OCI-LY7 (cell line): ENCODE results near the gene KRTAP5-3. TPM values are rescaled to one million over a fixed set of nuclear protein-coding genes. Genes with fewer than 3 reads are reported as not detected.

Experiments used
- BruUV-seq: library from RNA; stranded (reverse); fragments of 400-500 nt; replicated peaks from 2 replicates; lab custom pipeline; 2021; lab: Mats Ljungman, UMichigan
- CTCF ChIA-PET: fragments of 300-600 bp; sonication (Branson Sonifier 250); formaldehyde crosslinking; loops from one replicate; lab custom pipeline; 2022; ENCODE audit warnings: antibody characterized with exemption; ENCODE audit not compliant: unreplicated experiment; lab: Charles Lee
- POLR2A ChIA-PET: fragments of 300-600 bp; sonication (Branson Sonifier 250); formaldehyde crosslinking; loops from one replicate; lab custom pipeline; 2022; ENCODE audit warnings: antibody characterized with exemption; lab: Charles Lee
- DNase-seq: peaks from one replicate; pipeline ENCODE4 v3.0.0-alpha.2; 2015; ENCODE audit warnings: low spot score
- H2AFZ ChIP-seq: fragments of 200-600 bp; sonication (generic), shearing (Covaris generic); 2 replicates; pipeline ENCODE4 v1.6.1; 2014; ENCODE audit warnings: mild to moderate bottlenecking, antibody characterized with exemption, low read length, moderate library complexity
- H3K27ac ChIP-seq: fragments of 200-600 bp; sonication (generic); 2 replicates; pipeline ENCODE4 v1.5.1; 2014; ENCODE audit warnings: mixed run types, low read depth, mild to moderate bottlenecking, moderate library complexity, low read length, inconsistent platforms; ENCODE audit not compliant: poor library complexity, severe bottlenecking
- H3K36me3 ChIP-seq: fragments of 200-600 bp; sonication (generic); 2 replicates; pipeline ENCODE4 v1.6.1; 2014; ENCODE audit warnings: mild to moderate bottlenecking, antibody characterized with exemption, low read length, moderate library complexity, mixed read lengths; ENCODE audit not compliant: insufficient read depth
- H3K4me1 ChIP-seq: fragments of 200-600 bp; sonication (generic); 2 replicates; pipeline ENCODE4 v1.5.1; 2014; ENCODE audit warnings: mild to moderate bottlenecking, low read length; ENCODE audit not compliant: insufficient read depth, poor library complexity, severe bottlenecking
- H3K4me2 ChIP-seq: fragments of 200-600 bp; sonication (generic); 2 replicates; pipeline ENCODE4 v1.6.1; 2014; ENCODE audit warnings: mild to moderate bottlenecking, low read length
- H3K4me3 ChIP-seq: fragments of 200-600 bp; sonication (generic); 2 replicates; pipeline ENCODE4 v1.5.1; 2014; ENCODE audit warnings: mild to moderate bottlenecking, low read depth, low read length; ENCODE audit not compliant: poor library complexity, severe bottlenecking
- H3K79me2 ChIP-seq: fragments of 200-600 bp; sonication (generic); 2 replicates; pipeline ENCODE4 v1.6.1; 2016; ENCODE audit warnings: low read depth, mild to moderate bottlenecking, low read length, moderate library complexity, mixed read lengths; ENCODE audit not compliant: insufficient read depth
- H3K9me2 ChIP-seq: fragments of 200-600 bp; sonication (generic); 2 replicates; pipeline ENCODE4 v1.6.1; 2016; ENCODE audit warnings: mild to moderate bottlenecking, low read length, mixed read lengths; ENCODE audit not compliant: insufficient read depth
- H3K9me3 ChIP-seq: fragments of 200-600 bp; sonication (generic); 2 replicates; pipeline ENCODE4 v1.6.1; 2014; ENCODE audit warnings: mild to moderate bottlenecking, mixed run types, low read length, mixed read lengths
- H4K20me1 ChIP-seq: fragments of 200-600 bp; sonication (generic); 2 replicates; pipeline ENCODE4 v1.6.1; 2014; ENCODE audit warnings: mild to moderate bottlenecking, antibody characterized with exemption, low read length, moderate library complexity, mixed read lengths; ENCODE audit not compliant: insufficient read depth
- CTCF ChIP-seq: fragments of 200-600 bp; sonication (generic); conservative IDR thresholded peaks from 2 replicates; pipeline ENCODE4 v1.5.1; 2014; ENCODE audit warnings: mild to moderate bottlenecking, antibody characterized with exemption, low read length, moderate library complexity, mixed read lengths
- EZH2phosphoT487 ChIP-seq: fragments of 200-600 bp; sonication (generic); IDR thresholded peaks from 2 replicates; pipeline ENCODE4 v1.6.1; 2018; ENCODE audit warnings: low read depth, borderline replicate concordance, mild to moderate bottlenecking, mixed run types, antibody characterized with exemption, low read length, moderate library complexity, mixed read lengths
- intact Hi-C: fragments of 100-400 bp; cut with micrococcal nuclease; formaldehyde crosslinking; loops from one replicate; pipeline ENCODE4 v1.10.0; 2022; ENCODE audit not compliant: unreplicated experiment
- total RNA-seq, 2 experiments: library from RNA; depleted of rRNA in 1 of 2; stranded (reverse); fragments of >200 nt in 1 of 2; shearing (Covaris generic) in 1 of 2; gene quantifications; 2 replicates each; pipeline ENCODE4 v1.2.3, GENCODE V29; 2014 to 2022

The KRTAP5-3 gene
- total RNA-seq, 2 experiments from 2014 or later: not detected

- no peaks in the 10 kb centered on the region for H3K9me3 ChIP-seq
- ChIA-PET CTCF (no interaction called here), POLR2A (no interaction called here)
- no peak for DNase-seq
- TF ChIP-seq EZH2phosphoT487 (no peak), CTCF (no peak)
- no peaks in the 10 kb centered on the region for H3K4me1 ChIP-seq
- no peak overlapping the region for H3K27ac ChIP-seq
- H3K4me3 ChIP-seq: no peak overlapping the region
- no TSS peak for BruUV-seq
- no peaks in the 10 kb centered on the region for H4K20me1 ChIP-seq
- H3K9me2 ChIP-seq: no peaks in the 10 kb centered on the region
- no peak overlapping the region for H2AFZ ChIP-seq
- H3K36me3 ChIP-seq: no peaks in the 10 kb centered on the region
- intact Hi-C loops: no loop called here
- no peaks in the 10 kb centered on the region for H3K79me2 ChIP-seq
- H3K4me2 ChIP-seq: no peak overlapping the region
These were observed 34.3 kb upstream of the KRTAP5-3 start for GRCh38 chr11:1642288-1643145.

- H3K4me3 ChIP-seq: no peak overlapping the region
- H3K4me1 ChIP-seq: no peaks in the 10 kb centered on the region
- no peaks in the 10 kb centered on the region for H3K9me2 ChIP-seq
- no peak for DNase-seq
- POLR2A ChIA-PET: no interaction called here
- TF ChIP-seq EZH2phosphoT487: no peak
- no peak for TF ChIP-seq CTCF
- no peaks in the 10 kb centered on the region for H3K9me3 ChIP-seq
- no peaks in the 10 kb centered on the region for H4K20me1 ChIP-seq
- no peaks in the 10 kb centered on the region for H3K79me2 ChIP-seq
- intact Hi-C loops: no loop called here
- no peak overlapping the region for H3K4me2 ChIP-seq
- CTCF ChIA-PET: no interaction called here
- no peak overlapping the region for H3K27ac ChIP-seq
- no peak overlapping the region for H2AFZ ChIP-seq
- no peaks in the 10 kb centered on the region for H3K36me3 ChIP-seq
- no TSS peak for BruUV-seq
These were observed 32.8 kb upstream of the KRTAP5-3 start for GRCh38 chr11:1641096-1641495.
